Measurements from ENCODE around the gene NTSR1.

GRCh38 chr20:62791301-62792181 lies 82.9 kb downstream of the NTSR1 start:
- no peak for TF ChIP-seq TAF1 (IDR thresholded peaks at IDR 0.05; ENCODE audit: borderline replicate concordance, insufficient read depth, low read length)
- TF ChIP-seq SIN3A (IDR thresholded peaks at IDR 0.05; ENCODE audit: borderline replicate concordance, insufficient read depth, low read length): no peak
- TF ChIP-seq REST (IDR thresholded peaks at IDR 0.05; ENCODE audit: insufficient read depth in 1 of 2, low read depth in 2 of 2, low read length in 2 of 2): no peak
- no peak for TF ChIP-seq POLR2AphosphoS5 (IDR thresholded peaks at IDR 0.05; ENCODE audit: low read depth, low read length)
